Thoracic aorta (tissue), 2 donors: ENCODE results near the gene MAD1L1. TPM values are rescaled to one million over a fixed set of nuclear protein-coding genes. Genes with fewer than 3 reads are reported as not detected.

Source experiments
- ATAC-seq: fragments of 150-250 bp; one replicate; pipeline ENCODE4 v1.8.0; 2017; ENCODE audit warnings: low read depth; ENCODE audit not compliant: insufficient number of reproducible peaks, low FRiP score
- DNase-seq: peaks from one replicate; pipeline ENCODE4 v3.0.0-alpha.2; 2020; ENCODE audit warnings: low spot score
- H3K27ac ChIP-seq, 2 donors: fragments of 200-600 bp; sonication (generic); 1 replicate in 1 of 2; 2 replicates in 1 of 2; pipeline ENCODE4 v1.5.1; 2016; ENCODE audit warnings: mild to moderate bottlenecking in 2 of 2, moderate library complexity in 2 of 2
- H3K27me3 ChIP-seq: fragments of 200-600 bp; sonication (generic); replicated peaks from 2 replicates; pipeline ENCODE4 v1.6.0; 2016; ENCODE audit warnings: mild to moderate bottlenecking; ENCODE audit not compliant: insufficient read depth
- H3K36me3 ChIP-seq: fragments of 200-600 bp; sonication (generic); one replicate; pipeline ENCODE4 v1.5.1; 2016
- H3K4me1 ChIP-seq, 2 donors: fragments of 200-600 bp; sonication (generic); 1 replicate in 1 of 2; 2 replicates in 1 of 2; pipeline versions ENCODE4 v1.5.1 to v1.6.0; 2016; ENCODE audit warnings: low read depth in 2 of 2, mild to moderate bottlenecking in 1 of 2; ENCODE audit not compliant: control insufficient read depth in 1 of 2
- H3K4me3 ChIP-seq: fragments of 200-600 bp; sonication (generic); 2 replicates; pipeline ENCODE4 v1.5.1; 2016; ENCODE audit warnings: mild to moderate bottlenecking
- H3K9me3 ChIP-seq: fragments of 200-600 bp; sonication (generic); 2 replicates; pipeline ENCODE4 v1.5.1; 2016
- CTCF ChIP-seq: fragments of 200-600 bp; sonication (generic); IDR thresholded peaks from one replicate; pipeline ENCODE4 v1.5.1; 2019; ENCODE audit warnings: antibody characterized with exemption
- total RNA-seq, 2 donors: library from RNA; depleted of rRNA; stranded (reverse); fragments of >200 nt; gene quantifications; one replicate each; pipeline versions ENCODE4 v1.1.0 to v1.2.3, GENCODE V29; 2016

The MAD1L1 gene
- total RNA-seq, 2 donors from 2014 or later: 27.4 to 41.3 TPM

DNA sequence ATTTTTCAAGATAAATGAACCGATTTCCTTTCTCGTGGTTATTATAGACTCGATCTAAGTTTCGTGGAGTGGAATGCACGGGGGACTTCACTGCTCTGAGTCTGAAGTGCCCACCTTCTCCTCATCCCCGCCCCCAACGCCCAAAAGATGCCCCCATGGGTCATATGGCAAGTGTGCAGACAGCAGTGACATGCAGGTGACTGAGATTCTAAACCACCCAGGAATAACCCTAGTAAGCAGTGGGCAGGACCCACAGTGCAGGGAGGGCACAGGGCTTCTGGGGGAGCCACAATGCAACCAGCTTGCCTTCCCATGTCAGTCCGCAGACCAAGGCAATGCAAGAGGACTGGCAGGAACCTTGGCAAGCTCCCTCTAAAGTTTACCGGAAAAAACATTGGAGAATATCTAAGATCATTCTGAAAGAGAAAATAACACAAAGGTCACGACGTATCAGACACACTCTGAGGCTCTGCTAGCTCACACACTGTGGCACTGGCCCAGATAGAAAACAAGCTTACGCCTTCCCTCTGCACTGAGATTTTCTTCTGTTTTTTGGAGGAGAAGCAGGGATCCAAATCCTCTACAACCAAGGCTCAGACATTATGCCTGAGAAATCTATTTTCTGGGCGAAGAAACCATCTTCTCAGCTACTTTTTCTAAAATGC lies 239.6 kb downstream of the MAD1L1 start:
- ATAC-seq: no peak
- TF ChIP-seq CTCF: no peak
- Histone ChIP-seq H3K36me3 (no peaks in the 10 kb centered on the region), H3K4me1 (no peaks in the 10 kb centered on the region), H3K4me3 (no peak overlapping the region), H3K27me3 (no peaks in the 10 kb centered on the region), H3K27ac (no peak overlapping the region), H3K9me3 (no peaks in the 10 kb centered on the region)
- DNase-seq: no peak

DNA sequence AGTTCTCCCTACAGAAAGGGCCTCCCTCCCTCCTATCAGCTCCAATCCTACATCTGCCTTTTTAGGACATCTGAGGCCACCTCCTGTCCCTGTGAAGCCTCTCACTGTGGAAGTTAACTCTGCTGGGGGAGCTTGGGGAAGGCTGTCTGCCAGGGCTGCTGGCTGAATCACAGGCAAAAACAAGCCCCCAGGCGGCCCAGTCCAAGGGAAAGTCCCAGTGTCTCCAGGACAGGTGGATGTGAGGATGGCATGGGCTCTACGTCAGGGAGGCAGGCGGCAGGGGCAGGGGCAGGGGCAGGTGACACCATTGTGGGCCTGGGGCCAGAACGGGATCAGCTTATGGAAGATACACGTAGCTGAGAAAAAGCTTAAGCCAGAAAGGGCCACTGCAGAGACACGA lies 240.2 kb downstream of the MAD1L1 start:
- no peak for TF ChIP-seq CTCF
- Histone ChIP-seq H3K27me3 (no peaks in the 10 kb centered on the region), H3K27ac (no peak overlapping the region), H3K4me1 (no peaks in the 10 kb centered on the region), H3K4me3 (no peak overlapping the region), H3K36me3 (no peaks in the 10 kb centered on the region), H3K9me3 (no peaks in the 10 kb centered on the region)
- no peak for DNase-seq
- ATAC-seq: no peak

- TF ChIP-seq CTCF: no peak
- Histone ChIP-seq H3K27me3 (no peaks in the 10 kb centered on the region), H3K27ac (no peak overlapping the region), H3K4me3 (no peak overlapping the region), H3K36me3 (no peaks in the 10 kb centered on the region), H3K9me3 (no peaks in the 10 kb centered on the region), H3K4me1 (no peaks in the 10 kb centered on the region)
- ATAC-seq (no peak), DNase-seq (no peak)
Measured at GRCh38 chr7:1990001-1990670, 242.6 kb downstream of the MAD1L1 start.

- Histone ChIP-seq H3K36me3 (no peaks in the 10 kb centered on the region), H3K4me3 (no peak overlapping the region), H3K27ac (no peak overlapping the region), H3K9me3 (no peaks in the 10 kb centered on the region), H3K27me3 (no peaks in the 10 kb centered on the region), H3K4me1 (no peaks in the 10 kb centered on the region)
- no peak for TF ChIP-seq CTCF
- ATAC-seq (no peak), DNase-seq (no peak)
Measured at GRCh38 chr7:1989049-1989860, 243.5 kb downstream of the MAD1L1 start.

DNA sequence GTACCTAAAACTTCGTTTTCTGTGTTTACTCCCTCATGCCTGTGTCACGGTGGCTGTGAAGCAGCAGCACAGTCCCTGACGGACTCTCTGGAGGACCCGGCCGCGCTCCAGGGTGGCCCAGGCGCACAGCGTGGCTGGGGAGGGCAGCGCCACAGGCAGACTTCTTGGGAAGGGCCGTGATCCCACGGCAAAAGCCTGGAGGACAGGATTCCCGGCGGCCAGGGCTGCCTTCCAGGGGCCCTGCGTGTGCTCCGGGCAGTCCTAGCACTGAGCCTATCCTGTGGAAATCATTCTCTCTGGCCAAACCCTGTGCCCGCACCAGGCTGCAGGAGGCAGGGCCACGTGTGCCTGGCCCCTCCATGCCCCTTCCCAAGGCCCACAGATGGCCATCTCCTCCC lies 244.2 kb downstream of the MAD1L1 start:
- Histone ChIP-seq H3K27ac (no peak overlapping the region), H3K9me3 (no peaks in the 10 kb centered on the region), H3K4me3 (no peak overlapping the region), H3K36me3 (no peaks in the 10 kb centered on the region), H3K4me1 (no peaks in the 10 kb centered on the region), H3K27me3 (no peaks in the 10 kb centered on the region)
- no peak for ATAC-seq
- no peak for TF ChIP-seq CTCF
- no peak for DNase-seq
